WTC11 (cell line): Measurements from ENCODE around the gene LSR. TPM values are rescaled to one million over a fixed set of nuclear protein-coding genes. Genes with fewer than 3 reads are reported as not detected.
A peak's percentile ranks its signal among the peaks of the same experiment; 100 is the strongest.

Experiments used
- ATAC-seq: fragments of 200-7000 bp; cut with Tn5 transposase; 2 replicates; pipeline ENCODE4 v1.10.0; 2021; ENCODE audit warnings: mild to moderate bottlenecking, moderate library complexity
- CTCF ChIA-PET: fragments of 300-600 bp; sonication (Branson Sonifier 250); formaldehyde crosslinking; loops from one replicate; lab custom pipeline; 2021; ENCODE audit warnings: antibody characterized with exemption; lab: Charles Lee
- POLR2A ChIA-PET: fragments of 350-600 bp; sonication (Branson Sonifier 250); formaldehyde crosslinking; loops from one replicate; lab custom pipeline; 2021; ENCODE audit warnings: antibody characterized with exemption; lab: Charles Lee
- DNase-seq: peaks from one replicate; pipeline ENCODE4 v3.0.0; 2021; ENCODE audit warnings: low spot score
- H3K27ac Mint-ChIP-seq: 2 replicates; pipeline ENCODE4 v1.8.0; 2021; ENCODE audit warnings: mixed read lengths
- H3K27me3 Mint-ChIP-seq: 2 replicates; pipeline ENCODE4 v1.8.0; 2021; ENCODE audit warnings: low read depth, mild to moderate bottlenecking, moderate library complexity, mixed read lengths
- H3K36me3 Mint-ChIP-seq: 2 replicates; pipeline ENCODE4 v1.8.0; 2021; ENCODE audit warnings: mixed read lengths
- H3K4me1 Mint-ChIP-seq: 2 replicates; pipeline ENCODE4 v1.8.0; 2022; ENCODE audit warnings: mixed read lengths
- H3K4me3 Mint-ChIP-seq: 2 replicates; pipeline ENCODE4 v1.8.0; 2021; ENCODE audit warnings: mild to moderate bottlenecking, moderate library complexity, mixed read lengths
- H3K9me3 Mint-ChIP-seq: 2 replicates; pipeline ENCODE4 v1.8.0; 2021; ENCODE audit warnings: mixed read lengths
- ATF1 ChIP-seq: sonication (generic); formaldehyde crosslinking; IDR thresholded peaks from 2 replicates; pipeline ENCODE4 v1.8.1; 2023; ENCODE audit warnings: mild to moderate bottlenecking, moderate library complexity, missing genetic modification reagents
- CREB1 ChIP-seq: sonication (generic); formaldehyde crosslinking; IDR thresholded peaks from 2 replicates; pipeline ENCODE4 v1.8.0; 2023; ENCODE audit warnings: mild to moderate bottlenecking, missing genetic modification reagents
- ELF4 ChIP-seq: sonication (generic); formaldehyde crosslinking; IDR thresholded peaks from 2 replicates; pipeline ENCODE4 v1.8.1; 2022; ENCODE audit warnings: low read depth, mild to moderate bottlenecking, moderate library complexity, missing genetic modification reagents
- GTF2I ChIP-seq: fragments of 250-450 bp; sonication (Bioruptor Pico); conservative IDR thresholded peaks from 2 replicates; pipeline ENCODE4 v1.4.0; 2021; ENCODE audit warnings: mild to moderate bottlenecking
- HMGA2 ChIP-seq: fragments of 250-450 bp; sonication (Bioruptor Pico); IDR thresholded peaks from 2 replicates; pipeline ENCODE4 v1.4.0; 2021; ENCODE audit warnings: mild to moderate bottlenecking, moderate library complexity
- NR3C1 ChIP-seq: sonication (generic); formaldehyde crosslinking; conservative IDR thresholded peaks from 2 replicates; pipeline ENCODE4 v1.8.1; 2023; ENCODE audit warnings: low read depth, mild to moderate bottlenecking, missing genetic modification reagents
- OVOL2 ChIP-seq: fragments of 250-450 bp; sonication (Bioruptor Pico); IDR thresholded peaks from 2 replicates; pipeline ENCODE4 v1.9.0; 2021; ENCODE audit warnings: mild to moderate bottlenecking, borderline replicate concordance
- RELA ChIP-seq: sonication (generic); formaldehyde crosslinking; IDR thresholded peaks from 2 replicates; pipeline ENCODE4 v1.8.1; 2022; ENCODE audit warnings: missing genetic modification reagents, mild to moderate bottlenecking, borderline replicate concordance
- ZNF121 ChIP-seq: sonication (generic); formaldehyde crosslinking; IDR thresholded peaks from 2 replicates; pipeline ENCODE4 v1.8.0; 2023; ENCODE audit warnings: missing genetic modification reagents
- ZNF219 ChIP-seq: sonication (generic); formaldehyde crosslinking; IDR thresholded peaks from 2 replicates; pipeline ENCODE4 v1.8.0; 2023; ENCODE audit warnings: missing genetic modification reagents, mild to moderate bottlenecking, borderline replicate concordance
- ZNF263 ChIP-seq: sonication (generic); formaldehyde crosslinking; IDR thresholded peaks from 2 replicates; pipeline ENCODE4 v1.8.1; 2022; ENCODE audit warnings: low read depth, mild to moderate bottlenecking, moderate library complexity, missing genetic modification reagents
- ZNF671 ChIP-seq: fragments of 250-450 bp; sonication (Bioruptor Pico); IDR thresholded peaks from 2 replicates; pipeline ENCODE4 v1.8.0; 2021; ENCODE audit warnings: mild to moderate bottlenecking
- total RNA-seq: library from RNA; stranded (reverse); gene quantifications from 3 replicates; pipeline ENCODE4 v1.2.3, GENCODE V29; 2021
- TF ChIP-seq, protein P1 (sequence below): sonication (generic); formaldehyde crosslinking; IDR thresholded peaks from 2 replicates; pipeline ENCODE4 v1.8.0; 2022; ENCODE audit warnings: mild to moderate bottlenecking, missing genetic modification reagents
- TF ChIP-seq, protein P2 (sequence below): sonication (generic); formaldehyde crosslinking; IDR thresholded peaks from 2 replicates; pipeline ENCODE4 v1.8.1; 2023; ENCODE audit warnings: mild to moderate bottlenecking, missing genetic modification reagents
- TF ChIP-seq, protein P3 (sequence below): fragments of 200-600 bp; IDR thresholded peaks from 2 replicates; pipeline ENCODE4 v1.8.0; 2022; ENCODE audit warnings: antibody characterized with exemption
- TF ChIP-seq, protein P4 (sequence below): sonication (generic); formaldehyde crosslinking; IDR thresholded peaks from 2 replicates; pipeline ENCODE4 v1.8.0; 2022; ENCODE audit warnings: missing genetic modification reagents
- TF ChIP-seq, protein P5 (sequence below): fragments of 250-450 bp; sonication (Bioruptor Pico); IDR thresholded peaks from 2 replicates; pipeline ENCODE4 v1.9.0; 2021; ENCODE audit warnings: mild to moderate bottlenecking, borderline replicate concordance
- TF ChIP-seq, protein P6 (sequence below): sonication (generic); formaldehyde crosslinking; IDR thresholded peaks from 2 replicates; pipeline ENCODE4 v1.8.1; 2023; ENCODE audit warnings: mild to moderate bottlenecking, missing genetic modification reagents, moderate library complexity
- TF ChIP-seq, protein P7 (sequence below): sonication (generic); formaldehyde crosslinking; IDR thresholded peaks from 2 replicates; pipeline ENCODE4 v1.8.0; 2022; ENCODE audit warnings: mild to moderate bottlenecking, missing genetic modification reagents
- TF ChIP-seq, protein P8 (sequence below): fragments of 250-450 bp; sonication (Bioruptor Pico); IDR thresholded peaks from 2 replicates; pipeline ENCODE4 v1.9.0; 2021; ENCODE audit warnings: moderate library complexity, mild to moderate bottlenecking, inconsistent platforms, borderline replicate concordance

Gene LSR
- total RNA-seq, 1 experiment from 2014 or later, result 130 TPM

DNA sequence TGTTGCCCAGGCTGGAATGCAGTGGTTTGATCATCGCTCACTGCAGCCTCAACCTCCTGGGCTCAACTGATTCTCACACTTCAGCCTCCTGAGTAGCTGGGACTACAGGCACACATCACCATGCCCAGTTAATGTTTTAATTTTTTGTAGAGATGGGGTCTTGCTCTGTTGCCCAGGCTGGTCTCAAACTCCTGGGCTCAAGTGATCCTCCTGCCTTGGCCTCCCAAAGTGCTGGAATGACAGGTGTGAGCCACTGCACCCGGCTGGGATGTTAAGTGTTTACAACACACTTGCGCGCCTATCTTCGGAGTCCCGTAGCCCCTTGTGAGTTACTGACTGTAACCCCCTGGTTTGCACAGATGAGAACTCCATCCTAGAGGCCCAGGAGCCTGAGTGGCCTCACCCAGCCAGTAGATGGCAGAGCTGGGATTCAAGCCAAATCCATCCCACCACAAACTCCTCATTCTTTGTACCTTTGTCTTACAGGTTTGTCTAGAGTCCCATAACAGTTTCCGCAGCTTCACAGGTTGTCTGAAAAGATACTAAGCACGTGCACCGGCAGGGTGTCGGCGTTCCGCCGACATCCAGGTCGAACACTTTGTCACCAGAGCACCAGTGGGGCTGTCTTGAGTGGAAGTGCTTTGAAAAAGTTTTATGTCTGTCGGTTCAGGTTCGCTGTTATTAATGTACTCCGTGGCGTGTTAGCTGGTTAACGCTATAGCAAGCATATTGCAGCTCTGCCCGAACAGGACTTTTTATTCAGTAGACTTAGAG, 57.9 kb downstream of the LSR start:
- H3K9me3 Mint-ChIP-seq, result no peaks in the 10 kb centered on the region; the same call in 1 of the 2 replicates
- ATAC-seq (peak; percentile 87), DNase-seq (peak; percentile 52)
- ChIA-PET POLR2A (no interaction called here), CTCF (interaction anchor here (0.9 to 2.1 kb wide), 11 partner anchors 9 to 263 kb away, joined by 3 to 12 read pairs (median 4); partner anchors contain the start of gene CD22)
- H3K27me3 Mint-ChIP-seq, result no peaks in the 10 kb centered on the region; the same call in 1 of the 2 replicates
- no peak overlapping the region for H3K27ac Mint-ChIP-seq
- H3K4me3 Mint-ChIP-seq, result no peak overlapping the region
- no peaks in the 10 kb centered on the region for H3K4me1 Mint-ChIP-seq
- TF ChIP-seq, protein P1, sequence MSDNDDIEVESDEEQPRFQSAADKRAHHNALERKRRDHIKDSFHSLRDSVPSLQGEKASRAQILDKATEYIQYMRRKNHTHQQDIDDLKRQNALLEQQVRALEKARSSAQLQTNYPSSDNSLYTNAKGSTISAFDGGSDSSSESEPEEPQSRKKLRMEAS (CRISPR knock-in tag), result no peak
- TF ChIP-seq, protein P2, sequence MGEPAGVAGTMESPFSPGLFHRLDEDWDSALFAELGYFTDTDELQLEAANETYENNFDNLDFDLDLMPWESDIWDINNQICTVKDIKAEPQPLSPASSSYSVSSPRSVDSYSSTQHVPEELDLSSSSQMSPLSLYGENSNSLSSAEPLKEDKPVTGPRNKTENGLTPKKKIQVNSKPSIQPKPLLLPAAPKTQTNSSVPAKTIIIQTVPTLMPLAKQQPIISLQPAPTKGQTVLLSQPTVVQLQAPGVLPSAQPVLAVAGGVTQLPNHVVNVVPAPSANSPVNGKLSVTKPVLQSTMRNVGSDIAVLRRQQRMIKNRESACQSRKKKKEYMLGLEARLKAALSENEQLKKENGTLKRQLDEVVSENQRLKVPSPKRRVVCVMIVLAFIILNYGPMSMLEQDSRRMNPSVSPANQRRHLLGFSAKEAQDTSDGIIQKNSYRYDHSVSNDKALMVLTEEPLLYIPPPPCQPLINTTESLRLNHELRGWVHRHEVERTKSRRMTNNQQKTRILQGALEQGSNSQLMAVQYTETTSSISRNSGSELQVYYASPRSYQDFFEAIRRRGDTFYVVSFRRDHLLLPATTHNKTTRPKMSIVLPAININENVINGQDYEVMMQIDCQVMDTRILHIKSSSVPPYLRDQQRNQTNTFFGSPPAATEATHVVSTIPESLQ, result no peak
- TF ChIP-seq ZNF219 (no peak), NR3C1 (CRISPR knock-in tag) (no peak), CREB1 (no peak), ZNF671 (no peak), OVOL2 (no peak), GTF2I (peak; percentile 91), ELF4 (CRISPR knock-in tag) (no peak), ZNF121 (CRISPR knock-in tag) (peak; percentile 98), ATF1 (CRISPR knock-in tag) (no peak), RELA (CRISPR knock-in tag) (no peak), ZNF263 (CRISPR knock-in tag) (no peak), HMGA2 (CRISPR knock-in tag) (no peak)
- TF ChIP-seq, protein P3, sequence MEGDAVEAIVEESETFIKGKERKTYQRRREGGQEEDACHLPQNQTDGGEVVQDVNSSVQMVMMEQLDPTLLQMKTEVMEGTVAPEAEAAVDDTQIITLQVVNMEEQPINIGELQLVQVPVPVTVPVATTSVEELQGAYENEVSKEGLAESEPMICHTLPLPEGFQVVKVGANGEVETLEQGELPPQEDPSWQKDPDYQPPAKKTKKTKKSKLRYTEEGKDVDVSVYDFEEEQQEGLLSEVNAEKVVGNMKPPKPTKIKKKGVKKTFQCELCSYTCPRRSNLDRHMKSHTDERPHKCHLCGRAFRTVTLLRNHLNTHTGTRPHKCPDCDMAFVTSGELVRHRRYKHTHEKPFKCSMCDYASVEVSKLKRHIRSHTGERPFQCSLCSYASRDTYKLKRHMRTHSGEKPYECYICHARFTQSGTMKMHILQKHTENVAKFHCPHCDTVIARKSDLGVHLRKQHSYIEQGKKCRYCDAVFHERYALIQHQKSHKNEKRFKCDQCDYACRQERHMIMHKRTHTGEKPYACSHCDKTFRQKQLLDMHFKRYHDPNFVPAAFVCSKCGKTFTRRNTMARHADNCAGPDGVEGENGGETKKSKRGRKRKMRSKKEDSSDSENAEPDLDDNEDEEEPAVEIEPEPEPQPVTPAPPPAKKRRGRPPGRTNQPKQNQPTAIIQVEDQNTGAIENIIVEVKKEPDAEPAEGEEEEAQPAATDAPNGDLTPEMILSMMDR, result peak; percentile 37; the same call in 1 of the 2 replicates
- TF ChIP-seq, protein P4, sequence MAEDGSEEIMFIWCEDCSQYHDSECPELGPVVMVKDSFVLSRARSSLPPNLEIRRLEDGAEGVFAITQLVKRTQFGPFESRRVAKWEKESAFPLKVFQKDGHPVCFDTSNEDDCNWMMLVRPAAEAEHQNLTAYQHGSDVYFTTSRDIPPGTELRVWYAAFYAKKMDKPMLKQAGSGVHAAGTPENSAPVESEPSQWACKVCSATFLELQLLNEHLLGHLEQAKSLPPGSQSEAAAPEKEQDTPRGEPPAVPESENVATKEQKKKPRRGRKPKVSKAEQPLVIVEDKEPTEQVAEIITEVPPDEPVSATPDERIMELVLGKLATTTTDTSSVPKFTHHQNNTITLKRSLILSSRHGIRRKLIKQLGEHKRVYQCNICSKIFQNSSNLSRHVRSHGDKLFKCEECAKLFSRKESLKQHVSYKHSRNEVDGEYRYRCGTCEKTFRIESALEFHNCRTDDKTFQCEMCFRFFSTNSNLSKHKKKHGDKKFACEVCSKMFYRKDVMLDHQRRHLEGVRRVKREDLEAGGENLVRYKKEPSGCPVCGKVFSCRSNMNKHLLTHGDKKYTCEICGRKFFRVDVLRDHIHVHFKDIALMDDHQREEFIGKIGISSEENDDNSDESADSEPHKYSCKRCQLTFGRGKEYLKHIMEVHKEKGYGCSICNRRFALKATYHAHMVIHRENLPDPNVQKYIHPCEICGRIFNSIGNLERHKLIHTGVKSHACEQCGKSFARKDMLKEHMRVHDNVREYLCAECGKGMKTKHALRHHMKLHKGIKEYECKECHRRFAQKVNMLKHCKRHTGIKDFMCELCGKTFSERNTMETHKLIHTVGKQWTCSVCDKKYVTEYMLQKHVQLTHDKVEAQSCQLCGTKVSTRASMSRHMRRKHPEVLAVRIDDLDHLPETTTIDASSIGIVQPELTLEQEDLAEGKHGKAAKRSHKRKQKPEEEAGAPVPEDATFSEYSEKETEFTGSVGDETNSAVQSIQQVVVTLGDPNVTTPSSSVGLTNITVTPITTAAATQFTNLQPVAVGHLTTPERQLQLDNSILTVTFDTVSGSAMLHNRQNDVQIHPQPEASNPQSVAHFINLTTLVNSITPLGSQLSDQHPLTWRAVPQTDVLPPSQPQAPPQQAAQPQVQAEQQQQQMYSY (CRISPR knock-in tag), result no peak
- TF ChIP-seq, protein P5, sequence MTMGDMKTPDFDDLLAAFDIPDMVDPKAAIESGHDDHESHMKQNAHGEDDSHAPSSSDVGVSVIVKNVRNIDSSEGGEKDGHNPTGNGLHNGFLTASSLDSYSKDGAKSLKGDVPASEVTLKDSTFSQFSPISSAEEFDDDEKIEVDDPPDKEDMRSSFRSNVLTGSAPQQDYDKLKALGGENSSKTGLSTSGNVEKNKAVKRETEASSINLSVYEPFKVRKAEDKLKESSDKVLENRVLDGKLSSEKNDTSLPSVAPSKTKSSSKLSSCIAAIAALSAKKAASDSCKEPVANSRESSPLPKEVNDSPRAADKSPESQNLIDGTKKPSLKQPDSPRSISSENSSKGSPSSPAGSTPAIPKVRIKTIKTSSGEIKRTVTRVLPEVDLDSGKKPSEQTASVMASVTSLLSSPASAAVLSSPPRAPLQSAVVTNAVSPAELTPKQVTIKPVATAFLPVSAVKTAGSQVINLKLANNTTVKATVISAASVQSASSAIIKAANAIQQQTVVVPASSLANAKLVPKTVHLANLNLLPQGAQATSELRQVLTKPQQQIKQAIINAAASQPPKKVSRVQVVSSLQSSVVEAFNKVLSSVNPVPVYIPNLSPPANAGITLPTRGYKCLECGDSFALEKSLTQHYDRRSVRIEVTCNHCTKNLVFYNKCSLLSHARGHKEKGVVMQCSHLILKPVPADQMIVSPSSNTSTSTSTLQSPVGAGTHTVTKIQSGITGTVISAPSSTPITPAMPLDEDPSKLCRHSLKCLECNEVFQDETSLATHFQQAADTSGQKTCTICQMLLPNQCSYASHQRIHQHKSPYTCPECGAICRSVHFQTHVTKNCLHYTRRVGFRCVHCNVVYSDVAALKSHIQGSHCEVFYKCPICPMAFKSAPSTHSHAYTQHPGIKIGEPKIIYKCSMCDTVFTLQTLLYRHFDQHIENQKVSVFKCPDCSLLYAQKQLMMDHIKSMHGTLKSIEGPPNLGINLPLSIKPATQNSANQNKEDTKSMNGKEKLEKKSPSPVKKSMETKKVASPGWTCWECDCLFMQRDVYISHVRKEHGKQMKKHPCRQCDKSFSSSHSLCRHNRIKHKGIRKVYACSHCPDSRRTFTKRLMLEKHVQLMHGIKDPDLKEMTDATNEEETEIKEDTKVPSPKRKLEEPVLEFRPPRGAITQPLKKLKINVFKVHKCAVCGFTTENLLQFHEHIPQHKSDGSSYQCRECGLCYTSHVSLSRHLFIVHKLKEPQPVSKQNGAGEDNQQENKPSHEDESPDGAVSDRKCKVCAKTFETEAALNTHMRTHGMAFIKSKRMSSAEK, result no peak
- TF ChIP-seq, protein P6, sequence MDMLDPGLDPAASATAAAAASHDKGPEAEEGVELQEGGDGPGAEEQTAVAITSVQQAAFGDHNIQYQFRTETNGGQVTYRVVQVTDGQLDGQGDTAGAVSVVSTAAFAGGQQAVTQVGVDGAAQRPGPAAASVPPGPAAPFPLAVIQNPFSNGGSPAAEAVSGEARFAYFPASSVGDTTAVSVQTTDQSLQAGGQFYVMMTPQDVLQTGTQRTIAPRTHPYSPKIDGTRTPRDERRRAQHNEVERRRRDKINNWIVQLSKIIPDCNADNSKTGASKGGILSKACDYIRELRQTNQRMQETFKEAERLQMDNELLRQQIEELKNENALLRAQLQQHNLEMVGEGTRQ (CRISPR knock-in tag), result no peak
- TF ChIP-seq, protein P7, sequence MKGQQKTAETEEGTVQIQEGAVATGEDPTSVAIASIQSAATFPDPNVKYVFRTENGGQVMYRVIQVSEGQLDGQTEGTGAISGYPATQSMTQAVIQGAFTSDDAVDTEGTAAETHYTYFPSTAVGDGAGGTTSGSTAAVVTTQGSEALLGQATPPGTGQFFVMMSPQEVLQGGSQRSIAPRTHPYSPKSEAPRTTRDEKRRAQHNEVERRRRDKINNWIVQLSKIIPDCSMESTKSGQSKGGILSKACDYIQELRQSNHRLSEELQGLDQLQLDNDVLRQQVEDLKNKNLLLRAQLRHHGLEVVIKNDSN (CRISPR knock-in tag), result no peak
- TF ChIP-seq, protein P8, sequence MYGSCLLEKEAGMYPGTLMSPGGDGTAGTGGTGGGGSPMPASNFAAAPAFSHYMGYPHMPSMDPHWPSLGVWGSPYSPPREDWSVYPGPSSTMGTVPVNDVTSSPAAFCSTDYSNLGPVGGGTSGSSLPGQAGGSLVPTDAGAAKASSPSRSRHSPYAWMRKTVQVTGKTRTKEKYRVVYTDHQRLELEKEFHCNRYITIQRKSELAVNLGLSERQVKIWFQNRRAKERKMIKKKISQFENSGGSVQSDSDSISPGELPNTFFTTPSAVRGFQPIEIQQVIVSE (CRISPR knock-in tag), result no peak
- no peaks in the 10 kb centered on the region for H3K36me3 Mint-ChIP-seq
